ENCODE measurements around the gene SLC29A2.
"Not testable (repeated sequence)": the region's sequence is repeated elsewhere in the genome, so short reads cannot be mapped to it uniquely, and the experiment has no call there.

The SLC29A2 gene

GRCh38 chr11:66365711-66366619 is 5.6 kb downstream of the SLC29A2 start:
- H3K9ac ChIP-seq (ENCODE audit: low read length in 5 of 5), result no peak overlapping the region
- no peak overlapping the region for H3K4me3 ChIP-seq (ENCODE audit: low read depth in 1 of 5, low read length in 5 of 5)
- H3K27me3 ChIP-seq (ENCODE audit: control insufficient read depth in 5 of 5, insufficient read depth in 4 of 5, low read length in 5 of 5), result no peaks in the 10 kb centered on the region
- H3K36me3 ChIP-seq (ENCODE audit: control insufficient read depth in 5 of 5, insufficient read depth in 5 of 5, low read length in 5 of 5), result peaks cover 0 to 5% (median 0%) of the 10 kb centered on the region in 5 donors
- peaks cover 4 to 23% (median 19%) of the 10 kb centered on the region in 5 donors for H3K4me1 ChIP-seq (ENCODE audit: control insufficient read depth in 5 of 5, insufficient read depth in 5 of 5, low read length in 5 of 5)
- H3K9me3 ChIP-seq (ENCODE audit: control insufficient read depth in 5 of 5, low read length in 5 of 5), result no peaks in the 10 kb centered on the region
- no peak overlapping the region for H3K27ac ChIP-seq (ENCODE audit: low read depth, low read length)

GRCh38 chr11:66365166-66365565 is 6.4 kb downstream of the SLC29A2 start:
- Histone ChIP-seq H3K9me3 (ENCODE audit: control insufficient read depth in 5 of 5, low read length in 5 of 5) (no peaks in the 10 kb centered on the region), H3K27me3 (ENCODE audit: control insufficient read depth in 5 of 5, insufficient read depth in 4 of 5, low read length in 5 of 5) (no peaks in the 10 kb centered on the region), H3K4me1 (ENCODE audit: control insufficient read depth in 5 of 5, insufficient read depth in 5 of 5, low read length in 5 of 5) (peaks cover 4 to 19% (median 13%) of the 10 kb centered on the region in 5 donors), H3K27ac (ENCODE audit: low read depth, low read length) (no peak overlapping the region), H3K9ac (ENCODE audit: low read length in 5 of 5) (no peak overlapping the region), H3K36me3 (ENCODE audit: control insufficient read depth in 5 of 5, insufficient read depth in 5 of 5, low read length in 5 of 5) (peaks cover 0 to 5% (median 0%) of the 10 kb centered on the region in 5 donors), H3K4me3 (ENCODE audit: low read depth in 1 of 5, low read length in 5 of 5) (no peak overlapping the region)

GRCh38 chr11:66363805-66364535 is 7.6 kb downstream of the SLC29A2 start:
- Histone ChIP-seq H3K27ac (ENCODE audit: low read depth, low read length) (no peak overlapping the region), H3K4me3 (ENCODE audit: low read depth in 1 of 5, low read length in 5 of 5) (no peak overlapping the region), H3K36me3 (ENCODE audit: control insufficient read depth in 5 of 5, insufficient read depth in 5 of 5, low read length in 5 of 5) (peaks cover 0 to 5% (median 0%) of the 10 kb centered on the region in 5 donors), H3K9ac (ENCODE audit: low read length in 5 of 5) (no peak overlapping the region), H3K9me3 (ENCODE audit: control insufficient read depth in 5 of 5, low read length in 5 of 5) (no peaks in the 10 kb centered on the region), H3K4me1 (ENCODE audit: control insufficient read depth in 5 of 5, insufficient read depth in 5 of 5, low read length in 5 of 5) (peaks cover 0 to 13% (median 4%) of the 10 kb centered on the region in 5 donors), H3K27me3 (ENCODE audit: control insufficient read depth in 5 of 5, insufficient read depth in 4 of 5, low read length in 5 of 5) (no peaks in the 10 kb centered on the region)

GRCh38 chr11:66363187-66363601 is 8.4 kb downstream of the SLC29A2 start:
- Histone ChIP-seq H3K4me3 (ENCODE audit: low read depth in 1 of 5, low read length in 5 of 5) (no peak overlapping the region), H3K9me3 (ENCODE audit: control insufficient read depth in 5 of 5, low read length in 5 of 5) (no peaks in the 10 kb centered on the region), H3K4me1 (ENCODE audit: control insufficient read depth in 5 of 5, insufficient read depth in 5 of 5, low read length in 5 of 5) (peaks cover 0 to 13% (median 0%) of the 10 kb centered on the region in 5 donors), H3K27me3 (ENCODE audit: control insufficient read depth in 5 of 5, insufficient read depth in 4 of 5, low read length in 5 of 5) (no peaks in the 10 kb centered on the region), H3K27ac (ENCODE audit: low read depth, low read length) (no peak overlapping the region), H3K9ac (ENCODE audit: low read length in 5 of 5) (peak overlapping the region in 1 of 5 donors; percentile 2), H3K36me3 (ENCODE audit: control insufficient read depth in 5 of 5, insufficient read depth in 5 of 5, low read length in 5 of 5) (peaks cover 0 to 5% (median 0%) of the 10 kb centered on the region in 5 donors)

GRCh38 chr11:66362481-66363147 is 8.9 kb downstream of the SLC29A2 start:
- H3K27ac ChIP-seq (ENCODE audit: low read depth, low read length), result no peak overlapping the region
- H3K4me1 ChIP-seq (ENCODE audit: control insufficient read depth in 5 of 5, insufficient read depth in 5 of 5, low read length in 5 of 5), result peaks cover 0 to 13% (median 0%) of the 10 kb centered on the region in 5 donors
- H3K27me3 ChIP-seq (ENCODE audit: control insufficient read depth in 5 of 5, insufficient read depth in 4 of 5, low read length in 5 of 5), result no peaks in the 10 kb centered on the region
- H3K4me3 ChIP-seq (ENCODE audit: low read depth in 1 of 5, low read length in 5 of 5), result no peak overlapping the region
- H3K9me3 ChIP-seq (ENCODE audit: control insufficient read depth in 5 of 5, low read length in 5 of 5), result no peaks in the 10 kb centered on the region
- H3K36me3 ChIP-seq (ENCODE audit: control insufficient read depth in 5 of 5, insufficient read depth in 5 of 5, low read length in 5 of 5), result peaks cover 0 to 5% (median 0%) of the 10 kb centered on the region in 5 donors
- H3K9ac ChIP-seq (ENCODE audit: low read length in 5 of 5), result peak overlapping the region in 1 of 5 donors; percentile 2

GRCh38 chr11:66361502-66361941 is 10.0 kb downstream of the SLC29A2 start:
- no peaks in the 10 kb centered on the region for H3K9me3 ChIP-seq (ENCODE audit: control insufficient read depth in 5 of 5, low read length in 5 of 5)
- H3K27me3 ChIP-seq (ENCODE audit: control insufficient read depth in 5 of 5, insufficient read depth in 4 of 5, low read length in 5 of 5), result no peaks in the 10 kb centered on the region
- H3K27ac ChIP-seq (ENCODE audit: low read depth, low read length), result no peak overlapping the region
- peaks cover 0 to 13% (median 0%) of the 10 kb centered on the region in 5 donors for H3K4me1 ChIP-seq (ENCODE audit: control insufficient read depth in 5 of 5, insufficient read depth in 5 of 5, low read length in 5 of 5)
- H3K36me3 ChIP-seq (ENCODE audit: control insufficient read depth in 5 of 5, insufficient read depth in 5 of 5, low read length in 5 of 5), result peaks cover 0 to 5% (median 0%) of the 10 kb centered on the region in 5 donors
- no peak overlapping the region for H3K4me3 ChIP-seq (ENCODE audit: low read depth in 1 of 5, low read length in 5 of 5)
- H3K9ac ChIP-seq (ENCODE audit: low read length in 5 of 5), result no peak overlapping the region

- Histone ChIP-seq H3K9me3 (ENCODE audit: control insufficient read depth in 5 of 5, low read length in 5 of 5) (no peaks in the 10 kb centered on the region), H3K36me3 (ENCODE audit: control insufficient read depth in 5 of 5, insufficient read depth in 5 of 5, low read length in 5 of 5) (peaks cover 0 to 5% (median 0%) of the 10 kb centered on the region in 5 donors), H3K4me1 (ENCODE audit: control insufficient read depth in 5 of 5, insufficient read depth in 5 of 5, low read length in 5 of 5) (peaks cover 0 to 13% (median 0%) of the 10 kb centered on the region in 5 donors), H3K4me3 (ENCODE audit: low read depth in 1 of 5, low read length in 5 of 5) (no peak overlapping the region), H3K27me3 (ENCODE audit: control insufficient read depth in 5 of 5, insufficient read depth in 4 of 5, low read length in 5 of 5) (no peaks in the 10 kb centered on the region), H3K9ac (ENCODE audit: low read length in 5 of 5) (no peak overlapping the region), H3K27ac (ENCODE audit: low read depth, low read length) (no peak overlapping the region)
Measured at GRCh38 chr11:66360406-66361073, 11.0 kb downstream of the SLC29A2 start.

GRCh38 chr11:66359662-66360087 is 11.9 kb downstream of the SLC29A2 start:
- Histone ChIP-seq H3K9me3 (ENCODE audit: control insufficient read depth in 5 of 5, low read length in 5 of 5) (no peaks in the 10 kb centered on the region), H3K4me1 (ENCODE audit: control insufficient read depth in 5 of 5, insufficient read depth in 5 of 5, low read length in 5 of 5) (peaks cover 0 to 13% (median 0%) of the 10 kb centered on the region in 5 donors), H3K9ac (ENCODE audit: low read length in 5 of 5) (no peak overlapping the region), H3K27me3 (ENCODE audit: control insufficient read depth in 5 of 5, insufficient read depth in 4 of 5, low read length in 5 of 5) (no peaks in the 10 kb centered on the region), H3K4me3 (ENCODE audit: low read depth in 1 of 5, low read length in 5 of 5) (no peak overlapping the region), H3K27ac (ENCODE audit: low read depth, low read length) (no peak overlapping the region), H3K36me3 (ENCODE audit: control insufficient read depth in 5 of 5, insufficient read depth in 5 of 5, low read length in 5 of 5) (peaks cover 0 to 5% (median 0%) of the 10 kb centered on the region in 5 donors)

- not testable (repeated sequence) for H3K27ac ChIP-seq (ENCODE audit: low read depth, low read length); H3K27me3 ChIP-seq (ENCODE audit: control insufficient read depth in 5 of 5, insufficient read depth in 4 of 5, low read length in 5 of 5); H3K9ac ChIP-seq (ENCODE audit: low read length in 5 of 5); H3K9me3 ChIP-seq (ENCODE audit: control insufficient read depth in 5 of 5, low read length in 5 of 5); H3K36me3 ChIP-seq (ENCODE audit: control insufficient read depth in 5 of 5, insufficient read depth in 5 of 5, low read length in 5 of 5); H3K4me3 ChIP-seq (ENCODE audit: low read depth in 1 of 5, low read length in 5 of 5)
- peaks cover 3 to 31% (median 25%) of the 10 kb centered on the region in 5 donors for H3K4me1 ChIP-seq (ENCODE audit: control insufficient read depth in 5 of 5, insufficient read depth in 5 of 5, low read length in 5 of 5)
Measured at GRCh38 chr11:66350560-66351235, 20.9 kb downstream of the SLC29A2 start.

All from subcutaneous abdominal adipose tissue (tissue), 5 donors.